Right atrium auricular region (tissue), 2 donors: ENCODE data around the gene SLC36A3. TPM values are rescaled to one million over a fixed set of nuclear protein-coding genes. Genes with fewer than 3 reads are reported as not detected.

Source experiments
- DNase-seq: peaks from one replicate; pipeline ENCODE4 v3.0.0-alpha.2; 2019; ENCODE audit warnings: low spot score
- H3K27ac ChIP-seq, 2 donors: fragments of 200-600 bp; sonication (generic); 1 replicate in 1 of 2; 2 replicates in 1 of 2; pipeline ENCODE4 v1.5.1; 2016 to 2019
- H3K27me3 ChIP-seq, 2 donors: fragments of 200-600 bp; sonication (generic); one replicate each; pipeline versions ENCODE4 v1.5.1 to v1.6.0; 2017 to 2019
- H3K36me3 ChIP-seq: fragments of 200-600 bp; sonication (generic); one replicate; pipeline ENCODE4 v1.5.1; 2016
- H3K4me1 ChIP-seq, 2 donors: fragments of 200-600 bp; sonication (generic); one replicate each; pipeline versions ENCODE4 v1.5.1 to v1.6.0; 2017 to 2019
- H3K4me3 ChIP-seq, 2 donors: fragments of 200-600 bp; sonication (generic); 1 replicate in 1 of 2; 2 replicates in 1 of 2; pipeline ENCODE4 v1.5.1; 2017 to 2019; ENCODE audit warnings: mild to moderate bottlenecking in 1 of 2, moderate library complexity in 1 of 2
- H3K9me3 ChIP-seq, 2 donors: fragments of 200-600 bp; sonication (generic); one replicate each; pipeline ENCODE4 v1.5.1; 2019
- CTCF ChIP-seq, 2 donors: fragments of 200-600 bp; sonication (generic); IDR thresholded peaks; one replicate each; pipeline ENCODE4 v1.5.1; 2019; ENCODE audit warnings: antibody characterized with exemption in 2 of 2
- total RNA-seq, 2 donors: library from RNA; depleted of rRNA; stranded (reverse); fragments of >200 nt; gene quantifications; one replicate each; pipeline ENCODE4 v1.1.0, GENCODE V29; 2016

Gene SLC36A3
- total RNA-seq, 2 donors from 2014 or later = not detected

GRCh38 chr5:151274666-151275065, 28.9 kb downstream of the SLC36A3 start:
- H3K4me1 ChIP-seq = no peaks in the 10 kb centered on the region
- H3K4me3 ChIP-seq = no peak overlapping the region
- no peak overlapping the region for H3K27ac ChIP-seq
- H3K9me3 ChIP-seq = no peaks in the 10 kb centered on the region
- H3K36me3 ChIP-seq = peaks cover 10% of the 10 kb centered on the region
- TF ChIP-seq CTCF (IDR thresholded peaks at IDR 0.05) = no peak
- no peak for DNase-seq
- no peaks in the 10 kb centered on the region for H3K27me3 ChIP-seq

GRCh38 chr5:151271336-151271735, 32.2 kb downstream of the SLC36A3 start:
- no peaks in the 10 kb centered on the region for H3K27me3 ChIP-seq
- TF ChIP-seq CTCF (IDR thresholded peaks at IDR 0.05) = no peak
- no peaks in the 10 kb centered on the region for H3K4me1 ChIP-seq
- H3K9me3 ChIP-seq = no peaks in the 10 kb centered on the region
- no peak for DNase-seq
- H3K4me3 ChIP-seq = no peak overlapping the region
- no peak overlapping the region for H3K27ac ChIP-seq
- peaks cover 37% of the 10 kb centered on the region for H3K36me3 ChIP-seq

GRCh38 chr5:151270599-151270998, 33.0 kb downstream of the SLC36A3 start:
- no peak overlapping the region for H3K4me3 ChIP-seq
- no peaks in the 10 kb centered on the region for H3K27me3 ChIP-seq
- H3K36me3 ChIP-seq = peaks cover 39% of the 10 kb centered on the region
- no peak overlapping the region for H3K27ac ChIP-seq
- DNase-seq = no peak
- H3K9me3 ChIP-seq = no peaks in the 10 kb centered on the region
- H3K4me1 ChIP-seq = no peaks in the 10 kb centered on the region
- TF ChIP-seq CTCF (IDR thresholded peaks at IDR 0.05) = no peak

- no peak for TF ChIP-seq CTCF (IDR thresholded peaks at IDR 0.05)
- Histone ChIP-seq H3K36me3 (peaks cover 39% of the 10 kb centered on the region), H3K4me3 (no peak overlapping the region), H3K27me3 (no peaks in the 10 kb centered on the region), H3K4me1 (peaks cover 0 to 5% of the 10 kb centered on the region in 2 donors), H3K9me3 (no peaks in the 10 kb centered on the region), H3K27ac (no peak overlapping the region)
- no peak for DNase-seq
Observed at GRCh38 chr5:151267491-151268260, 35.9 kb downstream of the SLC36A3 start.

GRCh38 chr5:151264113-151264512, 39.5 kb downstream of the SLC36A3 start:
- TF ChIP-seq CTCF (IDR thresholded peaks at IDR 0.05) = no peak
- no peaks in the 10 kb centered on the region for H3K27me3 ChIP-seq
- H3K27ac ChIP-seq = no peak overlapping the region
- peaks cover 31% of the 10 kb centered on the region for H3K36me3 ChIP-seq
- no peak for DNase-seq
- no peaks in the 10 kb centered on the region for H3K9me3 ChIP-seq
- peaks cover 0 to 5% of the 10 kb centered on the region in 2 donors for H3K4me1 ChIP-seq
- H3K4me3 ChIP-seq = no peak overlapping the region

GRCh38 chr5:151262532-151262931, 41.0 kb downstream of the SLC36A3 start:
- H3K36me3 ChIP-seq = peaks cover 18% of the 10 kb centered on the region
- H3K27ac ChIP-seq = no peak overlapping the region
- H3K9me3 ChIP-seq = no peaks in the 10 kb centered on the region
- no peaks in the 10 kb centered on the region for H3K27me3 ChIP-seq
- H3K4me3 ChIP-seq = no peak overlapping the region
- DNase-seq = no peak
- peaks cover 0 to 12% of the 10 kb centered on the region in 2 donors for H3K4me1 ChIP-seq
- no peak for TF ChIP-seq CTCF (IDR thresholded peaks at IDR 0.05)
